HL-60 (cell line): Measurements from ENCODE around the gene VARS2.

ENCODE experiments used
- DNase-seq, 2 experiments: peaks; one replicate each; pipeline ENCODE4 v3.0.0-alpha.2; 2010 to 2020; ENCODE audit warnings: low read depth in 1 of 2, low spot score in 1 of 2
- H3K27ac ChIP-seq: fragments of 250-450 bp; sonication (Bioruptor Pico); replicated peaks from 2 replicates; pipeline ENCODE4 v1.5.1; 2020; ENCODE audit warnings: mild to moderate bottlenecking, moderate library complexity
- H3K27me3 ChIP-seq: fragments of 250-450 bp; sonication (Bioruptor Pico); 2 replicates; pipeline ENCODE4 v1.5.1; 2021; ENCODE audit warnings: mild to moderate bottlenecking, moderate library complexity; ENCODE audit not compliant: insufficient read depth, poor library complexity, severe bottlenecking
- H3K4me3 ChIP-seq: replicated peaks from 2 replicates; pipeline ENCODE4 v1.5.1; 2011; ENCODE audit warnings: mild to moderate bottlenecking, control low read depth, low read length; ENCODE audit not compliant: insufficient read depth
- POLR2AphosphoS5 ChIP-seq: IDR thresholded peaks from 2 replicates; pipeline ENCODE4 v1.6.1; 2012; ENCODE audit warnings: low read depth
- microRNA-seq: library from miRNA; unstranded; fragments of <30 nt; microRNA quantifications from one replicate; pipeline ENCODE4, GENCODE V29; 2018

The VARS2 gene

GRCh38 chr6:30974490-30975252 lies 60.6 kb downstream of the VARS2 start:
- Histone ChIP-seq H3K4me3 (no peak overlapping the region), H3K27ac (no peak overlapping the region), H3K27me3 (peaks cover 8% of the 10 kb centered on the region)
- no peak for DNase-seq
- TF ChIP-seq POLR2AphosphoS5 = no peak

Small RNAs within 50 kb of the gene (microRNA-seq; reads per million reads assigned to microRNA genes)
- 0.90 reads per million for gene MIR4640
